Ramos (cell line): ENCODE results near the gene ADAM12.

Source experiments
- in situ Hi-C: fragments of 300-500 bp; cut with MboI; formaldehyde crosslinking; loops from one replicate; pipeline ENCODE4 v1.14.3; 2022; ENCODE audit warnings: low sequenced_read_pairs; ENCODE audit not compliant: unreplicated experiment

ADAM12 gene

GRCh38 chr10:126006906-126007305 lies 381.4 kb downstream of the ADAM12 start:
- in situ Hi-C loops = no loop called here

GRCh38 chr10:126006264-126006663 lies 382.0 kb downstream of the ADAM12 start:
- in situ Hi-C loops = no loop called here

GRCh38 chr10:126004752-126005151 lies 383.5 kb downstream of the ADAM12 start:
- in situ Hi-C loops = no loop called here

- in situ Hi-C loops = no loop called here
Observed at GRCh38 chr10:126001576-126001975, 386.7 kb downstream of the ADAM12 start.

GRCh38 chr10:125999694-126000093 lies 388.6 kb downstream of the ADAM12 start:
- in situ Hi-C loops = loop anchor here (25.0 kb wide), 1 partner anchor 513 kb away; no protein-coding TSS in a partner anchor

- in situ Hi-C loops = loop anchor here (25.0 kb wide), 1 partner anchor 515 kb away; no protein-coding TSS in a partner anchor
Observed at GRCh38 chr10:125997586-125997985, 390.7 kb downstream of the ADAM12 start.

GRCh38 chr10:125995726-125996304 lies 392.5 kb downstream of the ADAM12 start:
- in situ Hi-C loops = loop anchor here (25.0 kb wide), 1 partner anchor 516 kb away; no protein-coding TSS in a partner anchor

- in situ Hi-C loops = loop anchor here (25.0 kb wide), 1 partner anchor 518 kb away; no protein-coding TSS in a partner anchor
Observed at GRCh38 chr10:125994601-125995000, 393.7 kb downstream of the ADAM12 start.

GRCh38 chr10:125992254-125992653 lies 396.0 kb downstream of the ADAM12 start:
- in situ Hi-C loops = loop anchor here (25.0 kb wide), 1 partner anchor 520 kb away; no protein-coding TSS in a partner anchor

- in situ Hi-C loops = loop anchor here (25.0 kb wide), 1 partner anchor 521 kb away; no protein-coding TSS in a partner anchor
Observed at GRCh38 chr10:125991392-125991791, 396.9 kb downstream of the ADAM12 start.

GRCh38 chr10:125990974-125991373 lies 397.3 kb downstream of the ADAM12 start:
- in situ Hi-C loops = loop anchor here (25.0 kb wide), 1 partner anchor 521 kb away; no protein-coding TSS in a partner anchor

GRCh38 chr10:125989791-125990190 lies 398.5 kb downstream of the ADAM12 start:
- in situ Hi-C loops = loop anchor here (25.0 kb wide), 1 partner anchor 523 kb away; no protein-coding TSS in a partner anchor

- in situ Hi-C loops = loop anchor here (25.0 kb wide), 1 partner anchor 527 kb away; no protein-coding TSS in a partner anchor
Observed at GRCh38 chr10:125985557-125986240, 402.6 kb downstream of the ADAM12 start.

GRCh38 chr10:125984865-125985495 lies 403.3 kb downstream of the ADAM12 start:
- in situ Hi-C loops = loop anchor here (25.0 kb wide), 1 partner anchor 527 kb away; no protein-coding TSS in a partner anchor

GRCh38 chr10:125984346-125984745 lies 403.9 kb downstream of the ADAM12 start:
- in situ Hi-C loops = loop anchor here (25.0 kb wide), 1 partner anchor 528 kb away; no protein-coding TSS in a partner anchor

- in situ Hi-C loops = loop anchor here (25.0 kb wide), 1 partner anchor 529 kb away; no protein-coding TSS in a partner anchor
Observed at GRCh38 chr10:125983656-125984055, 404.6 kb downstream of the ADAM12 start.

GRCh38 chr10:125983161-125983560 lies 405.1 kb downstream of the ADAM12 start:
- in situ Hi-C loops = loop anchor here (25.0 kb wide), 1 partner anchor 529 kb away; no protein-coding TSS in a partner anchor

- in situ Hi-C loops = loop anchor here (25.0 kb wide), 1 partner anchor 530 kb away; no protein-coding TSS in a partner anchor
Observed at GRCh38 chr10:125982260-125982948, 405.9 kb downstream of the ADAM12 start.

- in situ Hi-C loops = loop anchor here (25.0 kb wide), 1 partner anchor 532 kb away; no protein-coding TSS in a partner anchor
Observed at GRCh38 chr10:125980521-125981035, 407.7 kb downstream of the ADAM12 start.
